SU-DHL-6 (cell line): ENCODE measurements around the gene TBPL2.

Experiments
- H2AFZ ChIP-seq: fragments of 200-600 bp; sonication (generic); 2 replicates; pipeline ENCODE4 v1.6.1; 2014; ENCODE audit warnings: low read depth, mild to moderate bottlenecking, moderate library complexity, mixed read lengths, antibody characterized with exemption, low read length; ENCODE audit not compliant: severe bottlenecking
- H3F3A ChIP-seq: fragments of 200-600 bp; shearing (Covaris generic); 2 replicates; pipeline ENCODE4 v1.6.0; 2016; ENCODE audit warnings: antibody characterized with exemption, mild to moderate bottlenecking; ENCODE audit not compliant: insufficient read depth
- H3K27ac ChIP-seq: fragments of 200-600 bp; sonication (generic); 2 replicates; pipeline ENCODE4 v1.5.1; 2016; ENCODE audit warnings: low read depth, mild to moderate bottlenecking, low read length, moderate library complexity, mixed read lengths
- H3K27me3 ChIP-seq: fragments of 200-600 bp; sonication (generic), shearing (Covaris generic); 2 replicates; pipeline ENCODE4 v1.6.0; 2014; ENCODE audit warnings: mild to moderate bottlenecking, low read length
- H3K36me3 ChIP-seq: fragments of 200-600 bp; sonication (generic); 2 replicates; pipeline ENCODE4 v1.6.1; 2014; ENCODE audit warnings: mild to moderate bottlenecking, low read length, mixed read lengths
- H3K4me2 ChIP-seq: fragments of 300-600, 200-600 bp; shearing (Covaris generic), sonication (generic); 2 replicates; pipeline ENCODE4 v1.6.0; 2014; ENCODE audit warnings: low read length, low read depth, mild to moderate bottlenecking; ENCODE audit not compliant: poor library complexity, severe bottlenecking
- H3K4me3 ChIP-seq: fragments of 200-600 bp; sonication (generic); 2 replicates; pipeline ENCODE4 v1.5.1; 2014; ENCODE audit warnings: antibody characterized with exemption, low read length, mild to moderate bottlenecking, mixed read lengths; ENCODE audit not compliant: insufficient read depth, poor library complexity, severe bottlenecking
- H3K79me2 ChIP-seq: fragments of 200-600 bp; sonication (generic); 2 replicates; pipeline ENCODE4 v1.6.1; 2014; ENCODE audit warnings: mild to moderate bottlenecking, low read length, moderate library complexity; ENCODE audit not compliant: insufficient read depth
- H3K9ac ChIP-seq: fragments of 200-600 bp; sonication (generic); 2 replicates; pipeline ENCODE4 v1.7.0; 2014; ENCODE audit warnings: mild to moderate bottlenecking, low read length
- H3K9me2 ChIP-seq: fragments of 200-600 bp; sonication (generic); replicated peaks from 2 replicates; pipeline ENCODE4 v1.6.1; 2014; ENCODE audit warnings: low read length; ENCODE audit not compliant: insufficient read depth
- H3K9me3 ChIP-seq: fragments of 200-600 bp; sonication (generic); 2 replicates; pipeline ENCODE4 v1.6.1; 2014; ENCODE audit warnings: low read length, mixed read lengths; ENCODE audit not compliant: insufficient read depth
- H4K20me1 ChIP-seq: fragments of 200-600 bp; sonication (generic); 2 replicates; pipeline ENCODE4 v1.6.1; 2014; ENCODE audit warnings: low read depth, mild to moderate bottlenecking, antibody characterized with exemption, low read length, moderate library complexity, mixed read lengths
- EZH2phosphoT487 ChIP-seq: fragments of 200-600 bp; sonication (generic), shearing (Covaris generic); conservative IDR thresholded peaks from 2 replicates; pipeline ENCODE4 v1.6.1; 2018; ENCODE audit warnings: mild to moderate bottlenecking, antibody characterized with exemption, low read length, moderate library complexity, mixed read lengths
- TF ChIP-seq, protein P1 (sequence below): fragments of 200-600 bp; sonication (generic); IDR thresholded peaks from one replicate; pipeline ENCODE4 v1.5.1; 2017; ENCODE audit warnings: antibody characterized with exemption, mild to moderate bottlenecking, low read length, moderate library complexity; ENCODE audit not compliant: insufficient read depth, poor library complexity, severe bottlenecking

TBPL2 gene

DNA sequence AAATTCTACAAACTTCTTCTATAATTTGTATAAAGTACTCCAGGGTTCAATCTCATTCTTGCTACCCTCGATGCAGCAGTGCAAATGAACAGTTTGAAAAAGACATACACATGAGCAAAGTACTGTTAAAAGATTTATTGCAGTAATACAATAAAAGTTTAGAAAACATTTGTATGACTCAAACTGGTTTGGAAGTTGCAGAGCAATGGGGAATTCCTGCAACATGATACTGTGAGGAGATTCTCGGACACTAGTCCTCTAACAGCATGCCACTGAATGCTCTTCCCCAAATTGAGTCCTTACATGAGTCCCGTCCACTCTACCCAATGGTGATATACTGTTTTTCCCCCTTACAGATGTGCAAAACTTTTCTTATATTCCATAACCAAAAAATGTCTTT, 74.1 kb downstream of the TBPL2 start:
- H3K79me2 ChIP-seq, result no peaks in the 10 kb centered on the region
- H3K9me3 ChIP-seq, result no peaks in the 10 kb centered on the region
- no peaks in the 10 kb centered on the region for H3K9me2 ChIP-seq
- no peaks in the 10 kb centered on the region for H3F3A ChIP-seq
- no peak overlapping the region for H3K9ac ChIP-seq
- TF ChIP-seq, protein P1, sequence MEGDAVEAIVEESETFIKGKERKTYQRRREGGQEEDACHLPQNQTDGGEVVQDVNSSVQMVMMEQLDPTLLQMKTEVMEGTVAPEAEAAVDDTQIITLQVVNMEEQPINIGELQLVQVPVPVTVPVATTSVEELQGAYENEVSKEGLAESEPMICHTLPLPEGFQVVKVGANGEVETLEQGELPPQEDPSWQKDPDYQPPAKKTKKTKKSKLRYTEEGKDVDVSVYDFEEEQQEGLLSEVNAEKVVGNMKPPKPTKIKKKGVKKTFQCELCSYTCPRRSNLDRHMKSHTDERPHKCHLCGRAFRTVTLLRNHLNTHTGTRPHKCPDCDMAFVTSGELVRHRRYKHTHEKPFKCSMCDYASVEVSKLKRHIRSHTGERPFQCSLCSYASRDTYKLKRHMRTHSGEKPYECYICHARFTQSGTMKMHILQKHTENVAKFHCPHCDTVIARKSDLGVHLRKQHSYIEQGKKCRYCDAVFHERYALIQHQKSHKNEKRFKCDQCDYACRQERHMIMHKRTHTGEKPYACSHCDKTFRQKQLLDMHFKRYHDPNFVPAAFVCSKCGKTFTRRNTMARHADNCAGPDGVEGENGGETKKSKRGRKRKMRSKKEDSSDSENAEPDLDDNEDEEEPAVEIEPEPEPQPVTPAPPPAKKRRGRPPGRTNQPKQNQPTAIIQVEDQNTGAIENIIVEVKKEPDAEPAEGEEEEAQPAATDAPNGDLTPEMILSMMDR, result no peak
- no peak for TF ChIP-seq EZH2phosphoT487
- H3K4me2 ChIP-seq, result no peak overlapping the region
- H3K27ac ChIP-seq, result no peak overlapping the region
- no peaks in the 10 kb centered on the region for H4K20me1 ChIP-seq
- H3K36me3 ChIP-seq, result no peaks in the 10 kb centered on the region
- H3K4me3 ChIP-seq, result no peak overlapping the region
- H3K27me3 ChIP-seq, result no peaks in the 10 kb centered on the region
- H2AFZ ChIP-seq, result no peak overlapping the region
